HG02588 (cell line): Measurements from ENCODE around the gene HCN4.
"Not testable (repeated sequence)": the region's sequence is repeated elsewhere in the genome, so short reads cannot be mapped to it uniquely, and the experiment has no call there.

ENCODE experiments used
- ATAC-seq: cut with Tn5 transposase; IDR thresholded peaks from one replicate; pipeline ENCODE4 v1.9.1; 2021; ENCODE audit warnings: mild to moderate bottlenecking, moderate library complexity; ENCODE audit not compliant: unreplicated experiment

The HCN4 gene

DNA sequence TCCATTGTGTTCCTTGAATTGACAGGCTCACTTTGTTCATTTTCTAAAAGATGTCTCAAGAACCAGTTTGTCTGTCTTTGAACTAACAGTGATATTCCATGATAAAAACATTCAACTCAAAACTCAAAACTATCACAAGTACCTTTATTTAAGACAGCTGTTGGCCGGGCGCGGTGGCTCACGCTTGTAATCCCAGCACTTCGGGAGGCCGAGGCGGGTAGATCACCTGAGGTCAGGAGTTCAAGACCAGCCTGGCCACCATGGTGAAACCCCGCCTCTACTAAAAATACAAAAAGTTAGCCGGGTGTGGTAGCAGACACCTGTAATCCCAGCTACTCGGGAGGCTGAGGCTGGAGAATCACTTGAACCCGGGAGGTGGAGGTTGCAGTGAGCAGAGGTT is 68.5 kb downstream of the HCN4 start:
- not testable (repeated sequence) for ATAC-seq

GRCh38 chr15:73298522-73299245 is 70.1 kb downstream of the HCN4 start:
- ATAC-seq = no peak

- ATAC-seq = no peak
Measured at GRCh38 chr15:73296609-73297353, 72.0 kb downstream of the HCN4 start.

GRCh38 chr15:73295630-73296286 is 73.0 kb downstream of the HCN4 start:
- ATAC-seq = no peak

DNA sequence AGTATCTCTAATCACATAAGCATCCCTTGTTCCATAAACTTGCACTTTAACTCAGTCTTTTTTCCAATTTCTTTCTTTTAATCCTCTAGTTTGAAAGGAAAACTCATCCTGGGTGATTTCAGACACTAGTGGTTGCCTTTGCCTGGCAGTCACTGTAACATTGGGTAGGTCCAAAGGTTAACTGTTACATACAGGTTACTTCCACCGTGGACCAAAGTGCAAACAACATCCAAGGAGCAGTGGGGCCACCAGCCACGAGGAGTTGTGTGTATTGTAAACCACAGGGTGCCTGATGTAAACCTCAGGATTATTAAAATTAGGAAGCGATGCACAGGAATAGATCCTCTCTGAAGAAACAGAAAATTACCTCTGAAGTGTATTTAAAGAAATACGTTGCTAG is 75.0 kb downstream of the HCN4 start:
- no peak for ATAC-seq

DNA sequence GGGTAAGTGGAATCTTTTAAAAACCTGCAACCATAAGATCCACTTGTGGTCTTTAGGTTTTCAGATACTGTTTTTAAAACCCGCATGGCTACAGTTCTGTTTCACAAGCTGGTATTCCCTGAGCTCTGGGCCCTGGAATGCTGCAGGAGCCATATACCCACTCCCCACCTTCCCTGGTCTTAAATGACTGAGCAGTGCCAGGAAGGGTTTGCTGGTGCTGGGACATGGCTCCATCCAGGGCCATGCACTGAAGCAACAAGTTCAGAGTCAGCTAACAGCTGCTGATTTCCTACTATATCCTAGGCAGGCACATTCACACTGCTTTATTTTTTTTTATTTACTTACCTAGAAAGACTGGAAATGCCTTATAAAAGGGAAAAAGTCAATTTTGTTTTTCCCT is 77.3 kb downstream of the HCN4 start:
- ATAC-seq = no peak

- ATAC-seq = no peak
Measured at GRCh38 chr15:73287019-73287418, 81.7 kb downstream of the HCN4 start.

- no peak for ATAC-seq
Measured at GRCh38 chr15:73286311-73286710, 82.4 kb downstream of the HCN4 start.

DNA sequence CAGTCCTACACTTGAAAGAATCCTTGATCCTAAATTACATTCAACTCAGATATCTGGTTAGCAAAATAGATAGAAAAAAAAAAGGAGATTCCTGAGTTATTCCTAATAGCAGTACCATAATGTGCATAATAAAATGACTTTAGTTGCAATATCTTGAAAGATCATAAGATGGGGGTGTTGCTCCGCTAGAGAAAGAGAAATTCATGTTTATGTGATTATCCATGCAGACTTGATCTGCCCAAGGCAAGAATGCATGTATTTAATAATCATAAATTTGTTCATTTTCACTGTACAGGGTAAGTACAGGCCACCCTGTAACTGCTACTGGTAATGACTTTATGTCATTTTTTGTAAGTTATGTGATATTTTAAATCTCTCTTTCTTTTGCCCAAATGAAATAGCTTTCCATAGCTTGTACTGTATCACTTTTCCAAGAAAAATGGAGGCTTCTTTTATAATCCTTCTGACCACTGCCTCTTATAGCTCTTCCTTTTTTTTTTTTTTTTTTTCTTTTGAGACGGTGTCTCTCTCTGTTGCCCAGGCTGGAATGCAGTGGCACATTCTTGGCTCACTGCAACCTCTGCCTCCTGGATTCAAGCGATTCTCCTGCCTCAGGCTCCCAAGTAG is 84.6 kb downstream of the HCN4 start:
- no peak for ATAC-seq

DNA sequence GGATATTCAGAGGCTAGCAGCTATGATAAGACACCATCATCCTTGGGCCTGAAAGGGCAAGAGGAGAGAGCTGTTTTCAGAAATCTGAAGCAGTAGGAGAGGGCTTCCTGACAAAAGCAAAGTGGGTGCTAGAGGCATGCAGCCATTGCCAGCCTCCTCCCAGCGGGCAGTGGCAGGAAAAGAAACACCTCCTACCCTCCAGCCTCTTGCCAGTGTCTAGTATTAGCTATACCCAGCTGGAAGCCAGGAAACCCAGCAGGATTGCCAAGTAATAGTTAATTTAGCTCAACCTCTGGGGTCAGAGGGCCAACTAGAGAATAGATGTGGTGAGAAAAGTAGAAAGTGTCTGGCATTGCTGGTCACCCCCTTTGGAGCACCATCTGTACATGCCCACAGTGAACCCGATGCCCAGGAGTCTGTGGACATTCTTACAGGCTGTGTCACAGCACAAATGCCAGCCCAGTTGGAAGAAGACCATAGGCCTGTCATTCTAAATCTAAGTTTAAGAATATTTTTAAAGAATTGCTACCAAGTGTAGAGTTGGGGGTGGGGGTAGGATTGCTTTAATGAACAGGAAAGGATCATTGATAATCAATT is 85.3 kb downstream of the HCN4 start:
- ATAC-seq = no peak

GRCh38 chr15:73282567-73283365 is 86.0 kb downstream of the HCN4 start:
- ATAC-seq = no peak

DNA sequence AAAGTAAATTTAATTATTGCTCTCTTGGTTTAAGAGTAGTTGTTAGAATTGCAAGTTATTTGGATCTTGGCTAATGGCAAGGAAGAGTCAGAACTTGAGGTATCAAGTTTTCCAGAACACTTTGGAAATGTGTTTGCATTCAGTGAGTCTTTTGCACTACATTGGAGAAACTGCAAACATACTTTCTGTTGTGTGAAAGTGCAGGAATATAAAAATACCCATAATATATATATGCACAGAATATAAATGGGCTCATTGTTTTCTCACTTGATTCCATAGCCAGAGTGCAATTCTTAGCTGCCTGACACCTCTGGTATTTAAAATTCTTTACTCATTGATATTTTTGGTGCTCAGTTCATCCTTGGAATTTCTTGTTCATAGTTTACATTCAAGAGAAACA is 92.9 kb downstream of the HCN4 start:
- no peak for ATAC-seq

GRCh38 chr15:73273181-73274002 is 95.4 kb downstream of the HCN4 start:
- ATAC-seq = no peak

DNA sequence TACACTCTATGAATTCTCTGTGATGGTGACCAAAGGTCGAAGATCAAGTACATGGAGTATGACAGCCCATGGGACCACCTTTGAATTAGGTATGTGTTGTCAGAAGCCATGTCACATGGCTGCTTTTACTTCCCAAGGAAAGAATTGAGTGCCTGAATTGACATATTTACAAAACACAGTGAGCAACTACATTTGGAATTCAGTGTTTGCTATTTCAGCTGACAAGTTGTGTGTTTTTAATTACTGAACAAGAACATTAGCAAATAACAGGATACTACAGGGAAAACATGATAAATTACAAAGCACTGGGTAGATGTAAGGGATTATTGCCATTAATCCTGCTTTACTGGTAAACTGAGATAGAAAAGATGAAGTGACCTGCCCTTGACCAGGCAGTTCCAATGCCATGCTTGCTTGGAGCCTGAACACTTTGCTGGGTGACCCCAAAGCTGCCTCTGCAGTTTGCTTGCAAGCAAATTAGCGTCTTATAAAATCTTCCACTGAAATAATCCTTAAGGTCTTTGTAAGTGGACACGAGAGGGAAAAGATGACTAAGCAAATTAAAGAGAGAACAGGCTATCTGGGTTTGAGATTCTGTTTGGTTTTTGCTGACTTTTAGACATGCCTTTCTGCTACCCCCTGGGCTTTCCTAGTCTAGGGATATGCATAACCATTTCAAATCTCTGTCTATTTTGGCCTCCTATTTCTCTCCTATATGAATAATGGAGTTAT is 98.2 kb downstream of the HCN4 start:
- no peak for ATAC-seq
